MM.1S (cell line): ENCODE measurements around the gene KIAA0319L.

Experiments used
- DNase-seq: peaks from one replicate; pipeline ENCODE4 v3.0.0-alpha.2; 2015
- H2AFZ ChIP-seq: fragments of 300-600 bp; sonication (generic); 2 replicates; pipeline ENCODE4 v1.6.0; 2016; ENCODE audit warnings: antibody characterized with exemption, low read length
- H3F3A ChIP-seq: fragments of 300-600 bp; sonication (generic); 2 replicates; pipeline ENCODE4 v1.6.1; 2016; ENCODE audit warnings: mild to moderate bottlenecking, antibody characterized with exemption, low read length, moderate library complexity, mixed read lengths; ENCODE audit not compliant: insufficient read depth
- H3K27ac ChIP-seq: fragments of 300-600 bp; sonication (generic); 2 replicates; pipeline ENCODE4 v1.5.1; 2016; ENCODE audit warnings: mild to moderate bottlenecking, low read length
- H3K27me3 ChIP-seq: fragments of 300-600 bp; sonication (generic); replicated peaks from 2 replicates; pipeline ENCODE4 v1.6.0; 2016; ENCODE audit warnings: low read length; ENCODE audit not compliant: insufficient read depth
- H3K36me3 ChIP-seq: fragments of 300-600 bp; sonication (generic); replicated peaks from 2 replicates; pipeline ENCODE4 v1.6.1; 2016; ENCODE audit warnings: mild to moderate bottlenecking, low read length, mixed read lengths; ENCODE audit not compliant: insufficient read depth
- H3K4me1 ChIP-seq: fragments of 300-600 bp; sonication (generic); 2 replicates; pipeline ENCODE4 v1.6.1; 2016; ENCODE audit warnings: low read length, mixed read lengths
- H3K4me2 ChIP-seq: fragments of 300-600 bp; sonication (generic); 2 replicates; pipeline ENCODE4 v1.6.0; 2016; ENCODE audit warnings: low read depth, low read length
- H3K4me3 ChIP-seq: fragments of 300-600 bp; sonication (generic); 2 replicates; pipeline ENCODE4 v1.5.1; 2016; ENCODE audit warnings: low read length, mixed read lengths
- H3K79me2 ChIP-seq: fragments of 300-600 bp; sonication (generic); 2 replicates; pipeline ENCODE4 v1.6.1; 2016; ENCODE audit warnings: mixed run types, low read length, mixed read lengths
- H3K9ac ChIP-seq: fragments of 300-600 bp; sonication (generic); 2 replicates; pipeline ENCODE4 v1.6.1; 2016; ENCODE audit warnings: low read length, mixed read lengths
- H3K9me2 ChIP-seq: fragments of 300-600 bp; sonication (generic); replicated peaks from 2 replicates; pipeline ENCODE4 v1.6.1; 2016; ENCODE audit warnings: mild to moderate bottlenecking, low read length, mixed read lengths; ENCODE audit not compliant: insufficient read depth
- H3K9me3 ChIP-seq: fragments of 300-600 bp; sonication (generic); replicated peaks from 2 replicates; pipeline ENCODE4 v1.6.1; 2016; ENCODE audit warnings: mild to moderate bottlenecking, low read length, mixed read lengths; ENCODE audit not compliant: insufficient read depth
- H4K20me1 ChIP-seq: fragments of 300-600 bp; sonication (generic); 2 replicates; pipeline ENCODE4 v1.6.1; 2016; ENCODE audit warnings: mild to moderate bottlenecking, low read length, moderate library complexity, mixed read lengths; ENCODE audit not compliant: insufficient read depth
- CTCF ChIP-seq: fragments of 300-600 bp; sonication (generic); IDR thresholded peaks from 2 replicates; pipeline ENCODE4 v1.5.1; 2016; ENCODE audit warnings: antibody characterized with exemption, low read length, mixed read lengths
- EZH2 ChIP-seq: fragments of 300-600 bp; sonication (generic); optimal IDR thresholded peaks from 2 replicates; pipeline ENCODE3; 2017; ENCODE audit warnings: low read depth, mild to moderate bottlenecking, antibody characterized with exemption, low read length, mixed read lengths
- EZH2phosphoT487 ChIP-seq: fragments of 300-600 bp; sonication (generic); IDR thresholded peaks from 2 replicates; pipeline ENCODE4 v1.6.1; 2018; ENCODE audit warnings: antibody characterized with exemption, low read length

The KIAA0319L gene

GRCh38 chr1:35430762-35431161, 126.4 kb downstream of the KIAA0319L start:
- Histone ChIP-seq H4K20me1 (no peaks in the 10 kb centered on the region), H3K36me3 (no peaks in the 10 kb centered on the region), H2AFZ (no peak overlapping the region), H3K9me3 (no peaks in the 10 kb centered on the region), H3K79me2 (no peaks in the 10 kb centered on the region), H3K9me2 (no peaks in the 10 kb centered on the region), H3K4me2 (no peak overlapping the region), H3K27me3 (no peaks in the 10 kb centered on the region), H3K9ac (no peak overlapping the region), H3F3A (no peaks in the 10 kb centered on the region), H3K4me3 (no peak overlapping the region), H3K27ac (no peak overlapping the region), H3K4me1 (no peaks in the 10 kb centered on the region)
- TF ChIP-seq EZH2phosphoT487, result no peak
- TF ChIP-seq EZH2, result no peak
- TF ChIP-seq CTCF, result no peak
- no peak for DNase-seq

GRCh38 chr1:35428360-35428759, 128.8 kb downstream of the KIAA0319L start:
- H3K27ac ChIP-seq, result no peak overlapping the region
- no peaks in the 10 kb centered on the region for H3K36me3 ChIP-seq
- no peaks in the 10 kb centered on the region for H3K4me1 ChIP-seq
- no peak overlapping the region for H3K4me2 ChIP-seq
- no peak overlapping the region for H2AFZ ChIP-seq
- no peak overlapping the region for H3K4me3 ChIP-seq
- H3K79me2 ChIP-seq, result no peaks in the 10 kb centered on the region
- H3F3A ChIP-seq, result no peaks in the 10 kb centered on the region
- no peak overlapping the region for H3K9ac ChIP-seq
- no peaks in the 10 kb centered on the region for H3K9me3 ChIP-seq
- DNase-seq, result no peak
- H4K20me1 ChIP-seq, result no peaks in the 10 kb centered on the region
- no peaks in the 10 kb centered on the region for H3K27me3 ChIP-seq
- H3K9me2 ChIP-seq, result no peaks in the 10 kb centered on the region
- TF ChIP-seq CTCF, result no peak
- no peak for TF ChIP-seq EZH2
- TF ChIP-seq EZH2phosphoT487, result no peak

DNA sequence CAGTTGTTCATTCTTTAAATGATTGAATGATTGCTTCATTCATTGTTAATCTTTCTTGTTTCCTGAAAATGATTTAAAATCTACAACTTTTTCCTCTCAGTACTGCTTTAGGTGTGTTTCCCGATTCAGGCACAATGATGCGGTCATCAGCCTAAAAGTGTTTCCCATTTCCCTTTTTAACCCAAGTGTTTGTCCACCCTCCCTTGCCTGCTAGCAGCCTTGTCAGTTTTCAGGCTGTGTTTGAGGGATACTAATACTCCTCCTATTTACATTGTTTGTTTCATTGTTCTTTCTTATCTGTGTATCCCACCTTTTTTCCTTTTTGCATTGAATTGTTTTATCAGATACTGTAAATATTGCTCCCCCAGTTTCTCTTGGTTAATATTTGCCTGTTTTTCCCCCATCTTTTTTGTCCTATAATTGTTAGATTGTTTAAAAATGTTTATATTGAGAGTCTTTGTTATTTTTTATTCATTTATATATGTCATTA, 131.1 kb downstream of the KIAA0319L start:
- Histone ChIP-seq H3K4me2 (no peak overlapping the region), H3K79me2 (no peaks in the 10 kb centered on the region), H3K27me3 (no peaks in the 10 kb centered on the region), H3K36me3 (no peaks in the 10 kb centered on the region), H3K9me2 (no peaks in the 10 kb centered on the region), H3F3A (no peaks in the 10 kb centered on the region), H3K27ac (no peak overlapping the region), H3K9ac (no peak overlapping the region), H3K4me3 (no peak overlapping the region), H3K4me1 (no peaks in the 10 kb centered on the region), H4K20me1 (no peaks in the 10 kb centered on the region), H3K9me3 (no peaks in the 10 kb centered on the region), H2AFZ (no peak overlapping the region)
- TF ChIP-seq EZH2phosphoT487 (no peak), CTCF (no peak), EZH2 (no peak)
- DNase-seq, result no peak
